Thymus (tissue), 11 donors: Measurements from ENCODE around the gene SSPN. TPM values are rescaled to one million over a fixed set of nuclear protein-coding genes. Genes with fewer than 3 reads are reported as not detected.

Experiments
- DNase-seq, 9 donors: peaks; one replicate each; pipeline ENCODE4 v3.0.0-alpha.2; 2013; ENCODE audit warnings: low spot score in 9 of 9, low read depth in 6 of 9, missing footprints in 1 of 9
- H3K27ac ChIP-seq, 2 donors: one replicate each; pipeline ENCODE4 v1.5.1; 2013; ENCODE audit warnings: control low read depth in 1 of 2, low read depth in 1 of 2, low read length in 1 of 2, mild to moderate bottlenecking in 1 of 2, moderate library complexity in 1 of 2
- H3K27me3 ChIP-seq, 2 donors: one replicate each; pipeline ENCODE4 v1.5.1; 2013; ENCODE audit warnings: low read length in 1 of 2; ENCODE audit not compliant: control insufficient read depth in 2 of 2, insufficient read depth in 1 of 2
- H3K36me3 ChIP-seq, 2 donors: one replicate each; pipeline ENCODE4 v1.5.1; 2013; ENCODE audit warnings: low read length in 1 of 2, mild to moderate bottlenecking in 1 of 2, moderate library complexity in 1 of 2; ENCODE audit not compliant: control insufficient read depth in 2 of 2, insufficient read depth in 2 of 2
- H3K4me1 ChIP-seq, 2 donors: one replicate each; pipeline ENCODE4 v1.5.1; 2013; ENCODE audit warnings: low read length in 2 of 2; ENCODE audit not compliant: control insufficient read depth in 2 of 2, insufficient read depth in 2 of 2
- H3K4me3 ChIP-seq, 2 donors: one replicate each; pipeline ENCODE4 v1.5.1; 2013; ENCODE audit warnings: low read length in 2 of 2, control low read depth in 1 of 2, mild to moderate bottlenecking in 1 of 2
- H3K9me3 ChIP-seq, 2 donors: one replicate each; pipeline ENCODE4 v1.5.1; 2013; ENCODE audit warnings: low read length in 1 of 2, mild to moderate bottlenecking in 1 of 2; ENCODE audit not compliant: control insufficient read depth in 2 of 2, insufficient read depth in 1 of 2
- WGBS: extraction: QIAGEN DNeasy Blood & Tissue Kit; methylation state at CpG from one replicate; pipeline ENCODE4 v1.1.7; 2013; 5-methylcytosine and 5-hydroxymethylcytosine counted together
- polyA plus RNA-seq: library from polyadenylated mRNA; stranded (reverse); fragments of 200-250 nt; gene quantifications from one replicate; pipeline ENCODE4 v1.2.3, GENCODE V29; 2013
- total RNA-seq: library from RNA; stranded (reverse); fragments of 120-200 nt; gene quantifications from one replicate; pipeline ENCODE4 v1.2.4, GENCODE V29; 2013
- donor health status: healthy.

SSPN gene
- total and polyA plus RNA-seq, 2 donors = 4.0 to 6.0 TPM

GRCh38 chr12:26274441-26275312 lies 79.3 kb downstream of the SSPN start:
- WGBS = 58% methylated on average over 13 of the region's 13 CpGs
- Histone ChIP-seq H3K27ac (peak overlapping the region; percentile 50 to 73), H3K9me3 (no peaks in the 10 kb centered on the region), H3K27me3 (no peaks in the 10 kb centered on the region), H3K4me3 (no peak overlapping the region), H3K4me1 (peaks cover 0 to 42% of the 10 kb centered on the region in 2 donors), H3K36me3 (no peaks in the 10 kb centered on the region)
- peak in 6 of 9 donors; percentile 13 to 66 (median 19) for DNase-seq

- Histone ChIP-seq H3K4me1 (peaks cover 0 to 42% of the 10 kb centered on the region in 2 donors), H3K4me3 (no peak overlapping the region), H3K9me3 (no peaks in the 10 kb centered on the region), H3K36me3 (no peaks in the 10 kb centered on the region), H3K27ac (no peak overlapping the region), H3K27me3 (no peaks in the 10 kb centered on the region)
- 96% methylated on average over 11 of the region's 11 CpGs for WGBS
- DNase-seq = no peak
These were observed 80.1 kb downstream of the SSPN start for GRCh38 chr12:26275313-26276131.

GRCh38 chr12:26276709-26277108 lies 81.3 kb downstream of the SSPN start:
- peaks cover 0 to 38% of the 10 kb centered on the region in 2 donors for H3K4me1 ChIP-seq
- H3K36me3 ChIP-seq = no peaks in the 10 kb centered on the region
- no peak for DNase-seq
- H3K27me3 ChIP-seq = no peaks in the 10 kb centered on the region
- WGBS = 98% methylated on average over 2 of the region's 2 CpGs
- no peak overlapping the region for H3K27ac ChIP-seq
- no peaks in the 10 kb centered on the region for H3K9me3 ChIP-seq
- no peak overlapping the region for H3K4me3 ChIP-seq

GRCh38 chr12:26277506-26278246 lies 82.3 kb downstream of the SSPN start:
- Histone ChIP-seq H3K36me3 (no peaks in the 10 kb centered on the region), H3K4me3 (no peak overlapping the region), H3K27ac (no peak overlapping the region), H3K27me3 (no peaks in the 10 kb centered on the region), H3K4me1 (peaks cover 0 to 28% of the 10 kb centered on the region in 2 donors), H3K9me3 (no peaks in the 10 kb centered on the region)
- WGBS = 77% methylated on average over 16 of the region's 16 CpGs
- DNase-seq = no peak

GRCh38 chr12:26278266-26278665 lies 82.9 kb downstream of the SSPN start:
- 90% methylated on average over 1 of the region's 1 CpG for WGBS
- DNase-seq = no peak
- H3K36me3 ChIP-seq = no peaks in the 10 kb centered on the region
- no peaks in the 10 kb centered on the region for H3K9me3 ChIP-seq
- H3K27ac ChIP-seq = no peak overlapping the region
- H3K4me3 ChIP-seq = no peak overlapping the region
- peaks cover 0 to 22% of the 10 kb centered on the region in 2 donors for H3K4me1 ChIP-seq
- no peaks in the 10 kb centered on the region for H3K27me3 ChIP-seq

- peaks cover 0 to 18% of the 10 kb centered on the region in 2 donors for H3K4me1 ChIP-seq
- DNase-seq = no peak
- H3K27me3 ChIP-seq = no peaks in the 10 kb centered on the region
- no peak overlapping the region for H3K27ac ChIP-seq
- no peaks in the 10 kb centered on the region for H3K9me3 ChIP-seq
- 94% methylated on average over 5 of the region's 5 CpGs for WGBS
- H3K36me3 ChIP-seq = no peaks in the 10 kb centered on the region
- no peak overlapping the region for H3K4me3 ChIP-seq
These were observed 83.3 kb downstream of the SSPN start for GRCh38 chr12:26278666-26279065.

- Histone ChIP-seq H3K36me3 (no peaks in the 10 kb centered on the region), H3K9me3 (no peaks in the 10 kb centered on the region), H3K27ac (no peak overlapping the region), H3K4me3 (no peak overlapping the region), H3K27me3 (no peaks in the 10 kb centered on the region), H3K4me1 (peaks cover 0 to 14% of the 10 kb centered on the region in 2 donors)
- no peak for DNase-seq
These were observed 83.7 kb downstream of the SSPN start for GRCh38 chr12:26279091-26279490.

GRCh38 chr12:26279908-26280307 lies 84.5 kb downstream of the SSPN start:
- Histone ChIP-seq H3K27me3 (no peaks in the 10 kb centered on the region), H3K36me3 (no peaks in the 10 kb centered on the region), H3K4me1 (peaks cover 0 to 7% of the 10 kb centered on the region in 2 donors), H3K4me3 (no peak overlapping the region), H3K9me3 (no peaks in the 10 kb centered on the region), H3K27ac (no peak overlapping the region)
- 94% methylated on average over 5 of the region's 5 CpGs for WGBS
- no peak for DNase-seq
